Heart left ventricle (tissue), 13 donors: ENCODE results near the gene MSGN1.

Source experiments
- CTCF ChIP-seq, 12 donors: fragments of 200-600 bp; sonication (generic) in 4 of 12; IDR thresholded peaks; one replicate each; pipeline versions ENCODE4 v1.5.0 to v1.8.0; 2018 to 2022; ENCODE audit warnings: antibody characterized with exemption in 12 of 12, mild to moderate bottlenecking in 5 of 12
- POLR2A ChIP-seq, 2 donors: fragments of 450-650 bp; IDR thresholded peaks; one replicate each; pipeline ENCODE4 v1.6.1; 2017; ENCODE audit warnings: antibody characterized with exemption in 2 of 2, mild to moderate bottlenecking in 2 of 2, moderate library complexity in 2 of 2
- donor health status: ischemic (EF 13 %, LVEDD 7.1; RV severe dilation, severe dysfunction).
- donor health status: DM: no; HTN: yes; CAD: no.
- donor health status: DM: no; HTN: no; CAD: no.
- donor health status: ischemic (EF 25% LVEDD 6.9; RV normal size, moderate dysfunction).
- donor health status: ischemic (EF 25% LVEDD 5.7; RV mildly dilated, moderate dysfunction).
- donor health status: ischemic (EF 35%, LVEDD 5.7; RV mildly dilated, moderate dysfunction).
- donor health status: nonischemic (EF 11% LVEDD 7.7; RV severe dilation, severe dysfunction).
- donor health status: DM: yes; HTN: yes; CAD: no.
- donor health status: PGD.
- donor health status: ischemic (EF 29% LVEDD 5.4; RV normal size, mild dysfunction).
- donor health status: nonischemic (EF 23%, LVEDD 6.1; RV moderate dilation, normal function).

DNA sequence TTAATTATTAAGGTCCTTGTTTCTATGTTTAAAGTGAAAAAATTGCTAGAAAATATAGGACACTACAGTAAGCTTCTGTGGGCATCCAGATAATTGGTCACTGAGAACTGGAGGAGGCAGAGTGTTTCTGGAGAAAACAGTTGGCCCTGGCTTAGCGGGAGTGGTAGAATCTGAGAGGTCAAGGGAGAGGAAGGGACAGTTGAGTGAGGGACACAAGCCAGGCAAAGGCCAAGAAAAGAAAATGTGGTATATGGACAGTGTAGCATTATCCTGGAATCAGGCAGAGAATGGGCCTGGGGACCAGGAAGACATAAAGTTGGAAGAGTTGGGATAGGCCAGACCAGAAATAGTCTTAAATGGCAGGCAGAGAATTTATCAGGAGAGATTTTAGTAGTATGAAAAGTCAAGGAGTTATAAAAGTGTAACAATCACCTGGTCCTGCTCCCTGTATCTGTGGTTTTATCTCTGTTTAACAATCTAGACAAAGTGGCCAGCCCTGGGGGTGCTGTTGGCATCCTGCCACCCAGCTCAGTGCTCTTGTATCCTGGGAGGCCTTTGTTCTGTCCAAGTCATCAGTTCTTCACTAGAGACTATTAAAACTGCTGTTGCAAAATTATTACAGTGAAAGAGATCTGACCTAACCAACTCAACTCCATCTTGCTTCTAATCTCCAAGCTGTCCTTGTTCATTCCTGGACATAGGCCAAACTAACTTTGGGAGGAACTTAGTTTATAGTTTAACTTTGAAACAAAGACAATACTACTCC lies 15.4 kb upstream of the MSGN1 start:
- TF ChIP-seq CTCF (IDR thresholded peaks at IDR 0.05) (no peak), POLR2A (IDR thresholded peaks at IDR 0.05) (no peak)
